Activated T-cell treated with anti-CD3 and anti-CD28 coated beads, Interleukin-2, amount 50 U/mL, for 1 hour (primary cell): ENCODE data around the gene CPNE1.

Experiments used
- DNase-seq: peaks from one replicate; pipeline ENCODE4 v3.0.0-alpha.2; 2020

The CPNE1 gene

DNA sequence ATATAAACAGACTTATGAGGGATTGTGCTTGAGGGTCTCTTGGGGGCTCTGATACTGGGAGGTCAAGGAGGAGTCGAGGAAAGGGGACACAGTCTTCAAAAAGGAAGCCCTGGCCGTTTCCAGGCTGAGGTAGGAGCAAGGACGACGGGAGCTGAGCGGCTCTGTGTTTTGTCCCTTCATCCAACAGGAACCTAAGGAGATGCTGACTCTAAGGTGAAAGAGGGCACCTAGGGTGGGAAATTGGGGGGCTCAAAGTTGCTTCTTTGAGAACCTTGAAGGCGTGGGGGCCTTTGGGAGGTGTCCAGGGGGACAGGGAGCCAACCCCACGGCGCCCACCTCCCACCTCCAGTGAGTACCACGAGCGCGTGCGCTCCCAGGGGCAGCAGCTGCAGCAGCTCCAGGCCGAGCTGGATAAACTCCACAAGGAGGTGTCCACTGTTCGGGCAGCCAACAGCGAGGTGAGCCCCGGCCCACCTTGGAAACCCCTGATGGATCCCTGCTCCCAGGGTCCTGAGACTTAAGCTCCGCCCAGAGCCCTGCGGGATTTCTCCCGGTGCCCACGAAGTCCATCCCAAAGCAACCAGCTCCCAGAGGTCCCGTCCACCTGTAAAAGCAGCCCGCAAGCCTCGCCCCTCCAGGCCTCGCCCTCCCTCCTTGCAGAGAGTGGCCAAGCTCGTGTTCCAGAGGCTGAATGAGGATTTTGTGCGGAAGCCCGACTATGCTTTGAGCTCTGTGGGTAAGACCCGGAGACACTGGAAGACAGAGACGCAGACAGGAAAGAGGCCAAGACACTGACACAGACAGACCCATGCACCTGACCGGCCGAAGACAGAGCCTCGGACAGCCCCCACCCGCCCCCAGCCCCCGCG, 46.2 kb downstream of the CPNE1 start:
- peak; percentile 50 for DNase-seq

DNA sequence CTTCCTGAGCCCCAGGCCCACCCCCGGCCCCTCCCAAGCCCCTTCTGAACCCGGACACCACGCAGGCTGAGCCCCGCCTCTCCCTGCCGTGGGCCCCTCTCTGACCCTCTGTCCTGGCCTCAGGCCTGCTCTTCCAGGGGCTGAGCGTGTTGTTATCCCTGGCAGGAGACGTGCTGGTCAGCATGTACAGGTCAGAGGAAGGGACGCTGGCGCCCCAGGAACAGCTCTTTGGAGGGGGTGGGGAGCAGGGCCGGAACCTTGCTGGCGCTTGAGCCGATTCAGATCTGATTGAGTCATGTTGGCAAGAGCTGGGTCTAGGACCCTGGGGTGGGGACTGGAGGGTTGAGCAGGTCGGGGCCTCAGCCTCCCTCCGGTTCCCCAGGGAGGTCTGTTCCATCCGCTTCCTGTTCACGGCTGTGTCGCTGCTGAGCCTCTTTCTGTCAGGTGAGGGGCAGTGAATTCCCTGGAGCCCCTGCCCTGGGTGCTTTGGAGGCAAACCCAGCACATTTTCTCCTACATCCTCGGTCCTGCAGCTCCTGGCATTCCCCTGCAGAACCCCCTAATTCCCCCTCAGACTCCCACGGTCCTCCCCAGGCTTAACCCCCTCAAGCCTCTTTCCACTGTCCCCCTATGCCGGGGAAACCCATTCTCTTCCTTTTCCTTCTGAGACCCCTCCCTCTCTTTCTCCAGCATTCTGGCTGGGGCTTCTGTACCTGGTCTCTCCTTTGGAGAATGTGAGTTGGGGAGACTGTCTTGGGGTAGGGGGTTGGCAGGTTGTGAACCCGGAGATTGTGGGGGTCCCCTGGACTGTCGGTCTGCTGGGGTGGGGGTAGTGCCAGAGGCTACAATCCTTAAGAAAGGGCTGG, 47.1 kb downstream of the CPNE1 start:
- peak; percentile 53 for DNase-seq

DNA sequence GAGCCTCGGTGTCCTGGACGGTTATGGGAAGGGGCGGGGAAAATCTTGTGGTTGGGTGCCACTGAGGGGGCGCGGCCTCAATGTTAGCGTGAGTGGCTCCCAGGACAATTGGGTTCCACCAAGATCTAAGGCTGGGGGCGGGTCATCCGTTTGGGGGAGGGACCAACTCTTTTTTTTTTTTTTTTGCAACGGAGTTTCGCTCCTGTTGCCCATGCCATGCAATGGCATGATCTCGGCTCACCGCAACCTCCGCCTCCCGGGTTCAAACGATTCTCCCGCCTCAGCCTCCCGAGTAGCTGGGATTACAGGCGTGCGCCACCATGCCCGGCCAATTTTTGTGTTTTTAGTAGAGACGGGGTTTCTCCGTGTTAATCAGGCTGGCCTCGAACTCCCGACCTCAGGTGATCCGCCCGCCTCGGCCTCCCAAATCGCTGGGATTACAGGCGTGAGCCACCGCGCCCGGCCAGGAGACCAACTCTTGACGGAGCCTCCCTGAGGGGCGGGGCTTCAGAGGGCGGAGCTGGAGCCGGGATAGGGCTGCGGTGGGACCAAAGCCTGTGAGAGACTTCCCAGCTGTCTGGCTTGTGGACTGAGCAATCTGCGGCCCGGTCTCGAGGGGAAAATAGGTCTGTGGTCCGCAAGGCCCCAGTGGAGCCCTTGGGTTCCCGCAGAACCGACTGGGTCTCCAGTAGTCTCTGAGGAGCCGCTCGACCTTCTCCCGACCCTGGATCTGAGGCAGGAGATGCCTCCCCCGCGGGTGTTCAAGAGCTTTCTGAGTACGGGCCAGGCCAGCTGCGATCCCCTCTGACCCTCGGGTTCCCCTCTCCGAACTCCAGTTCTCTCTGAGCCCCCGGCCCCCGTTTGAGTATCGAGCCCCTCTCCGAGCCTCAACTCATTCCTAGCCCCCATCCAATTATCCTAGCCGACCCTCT, 48.0 kb downstream of the CPNE1 start:
- DNase-seq: no peak

DNA sequence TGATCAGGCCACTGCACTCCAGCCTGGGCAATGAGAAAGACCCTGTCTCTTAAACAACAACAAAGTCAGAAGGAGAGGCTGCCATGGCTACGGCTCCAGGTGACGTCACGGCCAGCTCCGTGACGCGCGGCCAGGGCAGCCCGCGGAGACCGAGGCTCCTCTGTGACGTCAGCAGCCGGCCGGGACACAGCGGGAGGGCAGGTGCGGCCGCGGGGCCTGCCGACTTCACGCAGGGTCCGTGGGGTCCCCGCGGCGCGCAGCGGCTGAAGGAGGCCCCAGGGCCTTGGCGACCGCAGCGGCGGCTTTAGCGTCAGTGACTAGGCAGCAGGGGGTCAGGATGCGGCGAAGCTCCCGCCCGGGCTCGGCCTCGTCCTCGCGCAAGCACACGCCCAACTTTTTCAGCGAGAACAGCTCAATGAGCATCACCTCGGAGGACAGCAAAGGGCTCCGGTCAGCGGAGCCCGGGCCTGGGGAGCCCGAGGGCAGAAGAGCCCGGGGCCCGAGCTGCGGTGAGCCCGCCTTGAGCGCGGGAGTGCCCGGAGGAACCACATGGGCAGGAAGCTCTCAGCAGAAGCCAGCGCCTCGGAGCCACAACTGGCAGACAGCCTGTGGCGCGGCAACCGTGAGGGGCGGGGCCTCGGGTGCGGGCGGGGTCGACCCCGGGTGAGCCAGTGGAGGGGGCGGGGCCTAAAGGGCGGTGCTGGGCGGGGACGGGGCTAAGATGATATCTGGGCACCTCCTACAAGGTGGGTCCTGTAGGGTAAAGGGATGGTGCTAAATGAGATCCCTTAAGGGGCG, 48.8 kb downstream of the CPNE1 start, which contains the start of gene SPAG4:
TSS of gene SPAG4 (plus strand) at position 163 of the 798 bp plus-strand sequence. CDS start at position 338, 175 bp downstream.
- peak; percentile 100 for DNase-seq

DNA sequence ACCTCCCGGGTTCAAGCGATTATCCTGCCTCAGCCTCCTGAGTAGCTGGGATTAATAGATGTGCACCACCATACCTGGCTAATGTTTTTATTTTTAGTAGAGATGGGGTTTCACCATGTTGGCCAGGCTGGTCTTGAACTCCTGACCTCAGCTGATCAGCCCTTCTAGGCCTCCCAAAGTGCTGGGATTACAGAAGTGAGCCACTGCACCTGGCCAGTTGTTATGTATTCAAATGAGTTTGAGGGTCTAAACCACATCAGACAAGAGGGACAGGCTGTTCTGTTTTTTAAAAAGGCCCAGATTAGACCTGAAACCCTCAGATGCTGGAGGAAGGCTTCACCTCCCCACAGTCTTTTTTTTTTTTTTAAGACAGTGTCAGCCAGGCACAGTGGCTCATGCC, 53.2 kb downstream of the CPNE1 start:
- DNase-seq: no peak

DNA sequence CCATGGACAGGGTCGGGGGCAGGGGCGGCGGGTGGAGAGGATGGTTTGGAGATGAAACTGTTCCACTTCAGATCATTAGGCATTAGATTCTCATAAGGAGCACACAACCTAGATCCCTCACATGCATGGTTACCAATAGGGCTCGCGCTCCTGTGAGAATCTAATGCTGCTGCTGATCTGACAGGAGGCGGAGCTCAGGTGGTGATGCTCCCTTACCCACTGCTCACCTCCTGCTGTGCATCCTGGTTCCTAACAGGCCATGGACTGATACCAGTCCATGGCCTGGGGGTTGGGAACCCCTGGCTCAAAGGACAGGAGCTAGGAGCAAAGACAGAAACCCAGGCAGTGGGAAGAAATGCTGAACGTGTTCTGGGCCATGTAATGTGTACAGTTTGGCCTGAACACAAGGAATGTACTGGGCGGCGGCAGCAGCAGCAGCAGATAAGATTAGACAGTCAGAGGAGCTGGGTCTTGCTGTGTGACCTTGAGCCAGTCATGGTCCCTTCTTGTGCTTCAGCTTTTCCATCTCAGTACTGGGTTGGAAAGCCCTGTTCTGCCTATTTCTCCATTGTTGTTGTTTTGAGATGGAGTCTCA, 53.8 kb downstream of the CPNE1 start:
- DNase-seq: no peak

DNA sequence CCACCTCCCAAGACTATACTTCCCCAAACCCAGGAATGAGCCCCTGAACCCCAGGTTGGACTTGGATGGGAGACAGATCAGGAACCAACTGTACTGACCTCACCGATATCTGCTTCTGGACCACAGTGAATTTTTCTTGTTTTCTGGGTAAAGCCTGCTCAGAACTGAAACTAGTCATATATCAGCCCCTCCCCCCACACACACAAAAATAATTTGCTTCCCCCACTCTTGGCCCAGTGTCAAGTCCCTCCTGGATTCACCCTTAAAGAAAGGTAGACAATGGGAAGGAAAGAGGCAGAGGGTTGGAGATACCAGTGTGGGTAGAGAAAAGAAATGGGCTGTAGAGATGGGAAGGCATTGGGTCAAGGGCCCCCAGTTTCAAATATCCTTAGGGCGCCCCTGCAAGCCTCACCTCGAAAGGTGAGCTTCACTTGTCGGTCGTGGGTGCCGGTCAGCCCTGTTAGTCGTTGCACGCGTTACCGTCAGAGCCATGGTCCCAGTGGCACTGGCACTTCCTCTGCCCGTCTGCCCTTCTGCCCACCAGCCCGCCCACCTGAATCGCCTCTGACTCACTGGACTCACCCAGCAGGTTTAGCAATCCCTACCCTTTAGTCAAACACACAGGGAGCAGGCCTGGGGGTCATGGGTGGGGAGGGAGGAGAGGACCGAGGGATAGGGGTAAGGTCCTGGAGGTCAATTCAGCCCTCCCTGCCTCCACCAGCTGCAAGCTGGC, 57.5 kb downstream of the CPNE1 start:
- no peak for DNase-seq

DNA sequence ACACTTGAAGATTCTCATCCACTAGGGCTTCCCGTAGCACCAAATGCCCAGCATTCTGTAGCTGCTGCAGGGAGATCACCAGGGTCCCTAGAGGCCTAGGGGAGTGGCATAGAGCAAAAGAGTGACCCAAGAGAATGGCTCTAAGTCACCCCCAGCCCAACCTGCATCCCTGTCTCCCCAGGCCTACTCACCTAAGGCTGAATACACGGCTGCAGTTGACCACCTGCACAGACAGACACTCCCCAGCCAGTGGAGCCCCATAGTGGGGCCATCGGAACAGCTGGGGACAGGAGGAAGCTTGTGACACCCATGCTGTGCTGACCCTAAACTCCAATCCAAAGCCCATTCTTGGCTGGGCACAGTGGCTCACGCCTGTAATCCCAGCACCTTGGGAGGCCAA, 58.6 kb downstream of the CPNE1 start:
- DNase-seq: no peak

DNA sequence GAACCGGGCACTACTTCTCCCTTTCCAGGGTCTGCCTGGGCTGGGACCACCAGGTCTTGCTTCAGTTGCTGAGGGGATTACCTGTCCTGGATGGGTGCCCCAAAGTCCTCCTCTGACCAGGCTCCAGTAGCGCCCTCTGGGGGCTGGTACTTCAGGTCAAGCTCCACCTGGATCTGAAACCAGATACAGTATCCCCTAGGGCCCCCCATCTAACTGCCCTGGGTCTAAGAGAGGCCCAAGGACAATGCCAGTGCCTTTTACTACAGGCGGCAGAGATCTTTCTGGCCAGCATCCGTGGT, 60.3 kb downstream of the CPNE1 start:
- DNase-seq: no peak

DNA sequence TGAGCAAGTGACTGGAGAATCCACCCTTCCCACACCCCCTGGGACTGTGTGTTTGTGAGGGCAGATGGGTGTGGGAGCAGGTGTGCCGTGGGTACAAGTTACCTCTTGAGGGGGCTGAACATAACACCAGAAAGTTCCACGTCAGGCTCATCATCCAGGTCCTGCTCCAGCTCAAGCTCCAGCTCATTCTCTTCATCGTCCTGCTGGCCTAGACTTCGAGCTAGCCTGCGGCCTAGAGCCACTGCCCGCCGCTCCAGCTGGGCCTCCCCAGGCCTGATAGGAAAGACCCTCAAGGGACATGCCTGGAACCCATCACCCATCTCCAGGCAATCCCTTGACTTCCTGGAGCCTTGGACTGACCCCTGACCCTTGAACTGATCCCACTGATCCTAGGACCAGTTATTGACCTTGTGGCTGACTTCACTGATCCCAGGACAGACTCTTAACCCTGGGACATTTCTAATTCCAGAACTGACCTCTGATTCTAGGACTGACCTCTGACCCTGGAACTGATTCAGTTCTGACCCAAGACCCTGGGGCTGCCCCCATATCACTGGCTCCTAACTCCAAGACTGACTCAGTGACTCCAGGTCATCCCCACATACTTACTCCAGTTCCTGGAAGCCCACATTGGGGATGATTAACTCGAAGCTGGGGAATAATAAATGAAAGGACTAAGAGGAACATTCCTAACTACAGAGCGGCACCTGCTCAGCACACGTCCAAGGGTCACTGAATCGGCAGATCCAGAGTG, 60.8 kb downstream of the CPNE1 start:
- no peak for DNase-seq

DNA sequence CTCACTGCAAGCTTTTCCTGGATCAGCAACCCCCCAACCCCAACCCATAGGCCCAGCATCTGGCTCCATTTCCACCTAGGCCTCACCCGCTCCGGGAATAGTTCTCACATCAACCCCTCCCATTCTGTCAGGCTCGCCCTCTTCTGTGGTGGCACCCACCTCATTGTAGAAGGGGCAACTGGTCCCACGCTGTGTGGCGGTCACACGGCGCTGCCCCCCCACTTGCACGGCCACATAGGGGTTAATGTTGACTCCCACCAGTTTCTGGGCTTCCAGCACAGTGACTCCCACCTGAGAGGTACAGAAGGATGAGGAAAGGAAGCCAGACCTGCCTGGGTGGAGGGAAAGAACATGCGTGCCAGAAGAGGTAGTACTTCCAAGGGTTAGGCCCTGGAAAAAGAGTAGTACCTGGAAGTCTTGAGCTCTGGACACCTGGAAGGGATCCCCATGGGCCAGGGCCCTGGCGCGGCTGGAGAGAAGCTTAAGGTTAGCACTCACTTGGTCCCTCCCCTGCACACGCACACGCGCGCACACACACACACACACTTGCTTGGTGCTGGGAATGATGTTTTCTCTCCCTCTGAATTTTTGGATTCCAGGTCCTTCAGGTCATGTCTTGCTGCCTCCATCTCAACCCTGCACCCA, 61.7 kb downstream of the CPNE1 start:
- no peak for DNase-seq

DNA sequence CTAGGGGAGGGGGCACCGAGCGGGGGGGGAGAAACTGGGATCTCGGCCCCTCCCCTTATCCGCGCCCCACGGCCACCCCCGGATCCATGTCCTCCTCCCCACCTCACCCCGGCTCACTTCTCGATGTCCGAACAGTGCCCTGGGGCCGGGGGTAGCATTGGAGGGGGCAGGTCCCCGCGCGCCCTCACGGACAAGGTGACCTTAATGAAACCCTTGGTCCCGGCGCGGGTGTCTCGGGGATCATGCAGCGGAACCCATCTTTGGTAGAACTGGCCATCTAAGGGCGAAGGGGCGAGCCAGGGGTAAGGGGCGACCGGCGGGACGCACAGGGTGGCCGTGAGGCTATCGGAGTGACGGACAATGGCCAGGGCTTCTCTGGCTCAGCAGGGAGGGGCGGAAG, 62.7 kb downstream of the CPNE1 start:
- no peak for DNase-seq

DNA sequence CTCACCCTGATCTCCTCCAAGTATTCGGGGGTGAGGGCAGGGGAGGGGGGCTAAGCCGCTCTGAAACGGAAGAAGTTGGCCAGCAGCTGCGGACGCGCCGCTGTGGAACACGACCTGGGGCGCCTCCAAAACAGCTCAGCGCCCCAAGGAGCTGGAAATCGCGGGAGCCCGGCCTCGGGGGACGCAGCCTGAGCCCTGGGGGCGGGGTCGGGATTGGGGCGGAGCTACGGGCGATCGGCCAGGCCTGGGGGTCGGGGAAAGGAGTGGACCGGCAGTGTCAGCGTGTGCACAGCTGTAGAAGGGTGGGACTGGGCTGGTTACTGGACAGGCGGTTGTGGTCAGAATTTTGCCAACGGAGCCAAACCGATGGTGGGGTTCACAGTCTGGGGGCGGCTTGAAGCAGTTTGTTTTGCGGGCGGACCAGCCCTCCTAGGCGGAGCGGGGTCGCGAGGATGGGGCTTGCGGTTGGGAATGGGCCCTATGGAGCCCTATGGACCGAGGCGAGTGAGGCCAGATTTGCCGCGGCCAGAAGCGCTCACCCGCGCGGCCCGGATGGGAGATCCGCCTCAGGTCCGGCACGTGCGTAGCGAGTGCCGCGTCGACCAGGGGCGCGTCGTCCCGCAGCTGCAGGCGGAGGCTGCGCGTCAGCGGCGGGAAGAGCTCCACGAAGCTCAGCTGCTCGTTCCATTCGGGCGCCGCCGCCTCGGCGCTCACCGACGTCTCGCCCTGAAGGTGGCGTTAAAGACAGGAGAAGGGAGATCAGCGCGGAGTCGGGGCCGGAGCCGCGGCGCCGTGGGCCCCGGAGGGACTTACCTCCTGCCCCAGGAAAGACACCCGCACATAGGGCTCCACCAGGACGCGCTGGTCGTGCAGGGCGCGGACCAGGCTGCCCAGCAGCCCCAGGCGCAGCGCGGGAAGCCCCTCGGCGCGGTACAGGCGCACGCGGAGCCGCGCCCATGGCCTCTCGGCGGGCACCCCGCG, 63.4 kb downstream of the CPNE1 start:
- peak; percentile 85 for DNase-seq

DNA sequence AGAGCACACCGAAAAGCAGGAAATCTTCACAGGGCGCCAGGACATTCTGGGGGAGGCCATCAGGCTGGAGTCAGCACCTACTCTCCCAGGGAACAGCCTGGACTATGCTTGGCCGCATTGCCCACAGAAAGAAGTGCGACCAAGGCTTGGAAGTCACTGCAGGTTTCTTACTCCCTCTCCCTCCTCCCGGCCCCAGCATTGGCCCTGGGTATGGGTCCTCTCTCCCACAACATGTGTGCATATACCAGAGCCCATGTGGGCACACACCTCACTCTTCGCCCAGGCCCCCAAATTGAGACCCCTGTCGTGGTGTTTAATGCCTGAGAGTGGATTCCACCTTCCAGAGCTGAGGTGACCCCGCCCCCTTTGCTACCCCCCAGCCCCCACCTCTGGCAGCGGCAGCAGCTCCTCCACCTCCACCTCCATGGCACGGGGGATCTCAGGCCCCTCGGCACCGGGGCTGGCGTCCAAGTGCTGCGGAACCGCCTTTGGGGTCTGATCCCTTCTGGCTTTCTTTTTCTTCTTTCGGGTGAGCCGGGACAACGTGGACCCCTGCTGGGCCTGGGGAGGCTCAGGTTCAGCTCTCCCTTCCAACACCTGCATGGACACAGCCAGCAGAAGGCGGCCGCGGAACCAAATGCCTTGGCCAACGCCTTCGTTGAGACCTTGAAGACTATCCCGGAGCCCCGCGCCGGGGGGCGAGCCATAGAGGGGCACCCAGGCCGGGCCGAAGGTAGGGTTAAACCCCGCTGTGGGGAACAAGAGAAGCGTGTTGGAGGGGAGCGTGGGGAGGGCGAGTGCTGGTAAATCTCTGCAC, 64.3 kb downstream of the CPNE1 start:
- DNase-seq: no peak

DNA sequence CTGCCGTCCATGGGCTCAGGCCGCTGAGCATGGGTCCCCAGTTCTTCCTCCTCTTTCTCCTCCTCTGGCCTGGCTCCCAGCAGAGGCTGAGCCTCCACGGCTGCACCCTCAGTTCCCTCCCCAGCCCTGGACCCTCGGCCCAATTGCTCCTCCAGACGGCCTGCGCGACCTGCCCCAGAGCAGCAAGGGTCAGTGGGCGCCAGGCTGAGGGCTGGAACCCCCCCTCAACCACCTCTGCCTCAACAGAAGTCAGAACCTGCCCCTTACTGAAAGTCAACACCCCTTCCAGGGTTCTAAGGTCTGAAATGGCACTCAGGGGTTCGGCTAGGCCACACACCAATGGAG, 65.0 kb downstream of the CPNE1 start:
- no peak for DNase-seq

DNA sequence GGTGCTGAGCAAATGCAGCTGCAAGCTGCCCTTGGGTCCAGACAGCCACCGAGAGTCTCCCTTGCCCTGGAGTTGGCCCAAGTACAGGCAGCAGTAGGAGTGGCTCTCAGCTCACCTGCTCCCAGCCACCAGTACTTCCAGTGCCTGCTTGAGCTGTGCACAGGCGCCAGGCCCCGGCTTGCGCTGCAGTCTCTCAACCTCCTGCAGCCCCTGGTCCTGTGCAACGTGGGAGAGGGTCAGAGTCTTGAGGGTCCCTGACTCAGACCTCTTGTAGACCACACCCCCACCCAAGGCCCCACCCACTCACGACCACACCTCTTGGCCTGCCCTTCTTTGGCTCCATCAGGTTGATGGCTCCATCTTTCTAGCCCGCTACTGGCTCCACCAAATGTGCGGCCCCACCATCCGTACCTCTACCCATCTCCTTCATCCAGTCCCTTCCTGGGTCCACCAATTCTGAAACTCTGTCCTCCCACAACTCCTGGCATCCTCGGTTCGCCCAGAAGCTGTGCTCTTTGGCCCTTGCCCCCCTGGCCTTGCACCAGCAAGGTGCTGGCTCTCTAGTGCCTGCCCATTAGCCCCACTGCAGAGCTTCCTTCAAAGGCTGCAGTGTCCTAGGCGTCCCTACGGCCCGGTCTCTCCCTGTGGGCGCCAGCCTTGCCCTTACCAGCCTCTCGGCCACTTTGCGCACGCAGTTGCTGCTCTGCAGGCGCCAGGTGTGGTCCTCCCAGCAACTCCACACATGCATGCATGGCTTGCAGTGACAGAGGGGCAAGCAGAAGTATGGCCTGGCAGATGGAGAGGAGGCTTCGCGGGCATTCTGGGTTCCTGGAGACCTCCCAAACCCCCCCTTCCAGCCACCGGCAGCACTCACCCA, 65.6 kb downstream of the CPNE1 start:
- DNase-seq: no peak

DNA sequence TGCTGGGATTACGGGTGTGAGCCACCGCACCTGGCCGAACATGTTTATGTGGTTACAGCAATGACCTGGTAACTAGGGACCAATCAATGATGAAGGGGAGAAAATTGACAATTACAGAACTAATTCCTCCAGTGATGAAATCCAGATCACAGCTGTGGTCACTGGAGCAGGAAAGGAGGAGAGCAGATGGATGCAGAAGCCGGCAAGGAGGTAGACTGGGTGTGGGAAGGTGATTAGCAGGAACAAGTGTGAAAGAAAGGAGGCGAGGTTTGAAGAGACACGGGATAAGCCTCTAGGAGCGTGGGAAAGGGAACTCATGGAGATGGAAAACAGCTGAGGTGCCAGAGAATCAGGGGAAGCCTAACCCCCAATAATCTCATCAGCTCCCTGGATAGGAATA, 66.2 kb downstream of the CPNE1 start:
- DNase-seq: no peak
